H7 (cell line): ENCODE results near the gene CXCL14. TPM values are rescaled to one million over a fixed set of nuclear protein-coding genes. Genes with fewer than 3 reads are reported as not detected.

Experiments
- DNase-seq: peaks from one replicate; pipeline ENCODE4 v3.0.0; 2012
- H3K27me3 ChIP-seq: 2 replicates; pipeline ENCODE4 v1.6.0; 2011; ENCODE audit warnings: mild to moderate bottlenecking, low read length; ENCODE audit not compliant: control insufficient read depth, insufficient read depth
- H3K36me3 ChIP-seq: replicated peaks from 2 replicates; pipeline ENCODE4 v1.5.1; 2011; ENCODE audit warnings: low read length; ENCODE audit not compliant: control insufficient read depth, insufficient read depth
- H3K4me3 ChIP-seq: 2 replicates; pipeline ENCODE4 v1.5.1; 2011; ENCODE audit warnings: low read depth, mild to moderate bottlenecking, control low read depth, low read length, moderate library complexity; ENCODE audit not compliant: insufficient read depth
- total RNA-seq: library from RNA; depleted of rRNA; stranded (reverse); fragments of >200 nt; shearing (Covaris generic); gene quantifications from 2 replicates; pipeline ENCODE4 v1.2.3, GENCODE V29; 2014

CXCL14 gene
- total RNA-seq, 1 experiment from 2014 or later = 2.7 TPM

DNA sequence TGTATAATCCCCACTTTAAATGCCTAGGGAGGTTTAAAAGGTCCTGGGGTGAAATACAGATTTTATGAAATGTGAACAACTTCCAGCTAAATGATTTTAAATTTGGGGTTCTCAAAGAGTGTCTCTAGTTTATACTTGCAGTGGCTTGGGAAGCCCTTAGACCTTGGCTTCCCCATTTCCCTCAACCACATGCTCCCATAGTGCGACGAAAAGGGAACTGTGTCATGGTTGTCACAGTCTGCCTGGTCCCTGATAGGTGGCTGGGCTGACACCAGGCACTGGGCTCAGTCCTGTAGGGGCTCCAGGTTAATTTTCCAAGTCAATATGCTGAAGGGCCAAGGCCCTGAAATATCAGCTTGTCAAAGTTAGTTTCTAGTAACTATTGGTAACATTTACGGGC is 10.4 kb upstream of the CXCL14 start:
- Histone ChIP-seq H3K4me3 (no peak overlapping the region), H3K27me3 (no peaks in the 10 kb centered on the region; the same call in 1 of the 2 replicates), H3K36me3 (no peaks in the 10 kb centered on the region)
- DNase-seq = no peak

DNA sequence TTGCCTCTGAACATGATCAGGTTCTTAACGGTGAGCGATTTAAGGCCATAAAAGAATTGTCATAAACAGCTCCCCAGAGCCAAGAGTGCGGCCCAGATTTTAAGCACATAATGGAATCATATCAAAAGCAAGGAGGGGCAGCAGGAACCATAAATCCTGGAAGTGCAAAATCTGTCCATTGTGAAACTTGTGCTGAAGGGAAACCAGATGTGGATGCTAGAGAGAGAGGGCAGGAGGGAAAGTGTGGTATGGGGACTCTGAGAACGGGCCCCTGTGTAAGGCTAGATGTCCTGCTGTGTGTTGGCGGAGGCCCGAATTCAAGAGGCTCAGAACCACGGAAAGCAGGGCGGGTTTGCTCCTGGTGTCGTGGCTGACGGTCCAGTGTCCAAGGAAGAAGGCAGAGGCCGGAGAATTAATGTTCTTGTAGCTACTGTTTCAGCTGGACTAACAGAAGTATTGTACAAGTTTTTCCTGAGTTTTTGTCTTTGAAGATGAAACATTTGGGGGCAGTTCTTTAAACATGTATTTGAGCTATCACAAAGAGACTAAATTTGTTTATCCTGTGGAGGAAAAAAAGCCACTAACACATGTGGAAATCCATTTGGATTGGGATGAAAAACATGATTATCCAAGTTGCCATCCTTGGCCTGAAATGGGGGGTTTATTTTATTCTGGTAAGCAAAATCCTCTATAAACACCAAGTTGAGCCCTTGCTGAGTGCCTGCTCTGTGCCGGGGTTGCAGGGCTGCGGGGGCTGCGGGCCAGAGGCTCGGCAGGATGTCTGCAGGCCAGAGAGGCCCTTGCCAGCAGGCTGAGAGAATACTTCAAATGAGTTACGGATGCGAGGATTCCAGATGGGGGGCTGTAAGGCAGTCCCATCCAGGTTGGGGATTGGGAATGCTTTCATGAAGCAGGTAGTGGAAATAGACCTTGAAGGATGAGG is 9.2 kb upstream of the CXCL14 start:
- Histone ChIP-seq H3K4me3 (no peak overlapping the region), H3K36me3 (no peaks in the 10 kb centered on the region), H3K27me3 (no peaks in the 10 kb centered on the region; the same call in 1 of the 2 replicates)
- no peak for DNase-seq

DNA sequence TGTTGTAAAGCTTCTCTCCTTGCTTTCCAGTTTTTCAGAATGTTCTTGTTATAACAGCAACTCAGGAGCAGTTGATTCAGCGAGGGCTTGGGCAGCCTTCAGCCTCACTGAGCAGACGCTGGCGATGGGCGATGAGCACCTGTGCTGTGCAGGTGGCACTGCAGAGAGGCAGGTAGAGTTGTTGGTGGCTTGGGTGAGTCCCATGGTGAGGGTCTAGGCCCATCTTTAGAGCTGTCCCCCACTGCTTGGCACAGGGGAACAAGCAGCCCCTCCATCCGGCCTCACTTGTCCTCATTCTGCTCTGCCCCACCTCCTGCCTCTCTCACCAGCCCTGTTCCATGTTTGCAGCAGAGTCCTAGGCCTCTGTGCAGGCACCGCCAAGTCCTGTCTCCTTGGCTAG is 6.1 kb upstream of the CXCL14 start:
- Histone ChIP-seq H3K36me3 (no peaks in the 10 kb centered on the region), H3K4me3 (no peak overlapping the region), H3K27me3 (peaks cover 6% of the 10 kb centered on the region)
- DNase-seq = no peak

DNA sequence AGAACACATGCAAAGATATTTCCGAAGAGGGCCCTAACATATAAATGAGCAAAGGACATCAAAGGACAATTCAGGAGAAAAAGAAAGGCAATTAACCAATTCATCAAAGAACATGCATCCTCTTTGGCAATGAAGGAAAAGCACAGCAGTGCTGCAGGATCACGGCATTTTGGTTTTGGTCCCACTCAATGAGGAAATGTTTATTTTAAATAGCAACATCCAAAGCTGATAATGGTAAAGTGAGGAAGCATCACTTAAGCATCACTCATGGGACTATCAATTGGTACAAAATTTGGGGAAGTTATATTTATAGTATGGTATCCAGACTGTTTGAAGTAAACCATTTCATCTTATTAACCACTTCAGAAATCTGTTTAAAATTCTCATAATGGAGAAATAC is 5.5 kb upstream of the CXCL14 start:
- DNase-seq = no peak
- H3K4me3 ChIP-seq = no peak overlapping the region

DNA sequence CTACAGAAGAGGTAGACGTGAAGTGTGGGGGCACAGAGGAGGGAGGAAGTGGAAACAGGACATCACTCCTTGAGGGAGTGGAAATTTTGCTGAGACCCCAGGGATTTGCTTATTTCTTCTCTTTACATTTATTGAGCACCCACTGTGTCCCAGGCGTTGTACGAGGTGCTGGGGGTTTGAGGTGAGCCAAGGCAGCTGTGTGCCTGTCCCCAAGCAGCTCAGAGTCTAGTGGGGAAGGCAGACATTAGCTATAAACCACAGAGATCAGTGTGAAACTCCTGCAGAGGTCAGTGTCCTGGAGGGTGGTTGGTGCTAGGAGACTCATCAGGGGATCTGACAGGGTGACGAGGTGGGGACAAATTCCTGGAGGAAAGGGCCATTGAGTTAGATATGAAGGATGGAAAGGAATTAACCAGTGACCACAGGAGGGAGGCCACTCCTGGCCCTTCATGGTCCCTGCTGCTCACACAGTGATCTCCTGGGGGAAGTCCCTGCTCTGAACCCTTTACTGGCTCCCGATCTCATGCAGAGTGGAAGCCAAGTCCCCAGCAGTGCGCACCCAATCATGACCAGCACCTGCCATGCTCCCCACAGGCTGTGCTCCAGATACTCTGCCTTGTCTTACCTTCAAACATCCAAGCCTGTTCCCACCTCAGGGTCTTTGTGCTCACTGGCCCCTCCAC is 3.4 kb upstream of the CXCL14 start:
- Histone ChIP-seq H3K4me3 (no peak overlapping the region), H3K36me3 (no peaks in the 10 kb centered on the region), H3K27me3 (peaks cover 33% of the 10 kb centered on the region)
- no peak for DNase-seq

More for the DNA sequence above, 5.5 kb upstream of the CXCL14 start:
- Histone ChIP-seq H3K36me3 (no peaks in the 10 kb centered on the region), H3K27me3 (peaks cover 12% of the 10 kb centered on the region)

DNA sequence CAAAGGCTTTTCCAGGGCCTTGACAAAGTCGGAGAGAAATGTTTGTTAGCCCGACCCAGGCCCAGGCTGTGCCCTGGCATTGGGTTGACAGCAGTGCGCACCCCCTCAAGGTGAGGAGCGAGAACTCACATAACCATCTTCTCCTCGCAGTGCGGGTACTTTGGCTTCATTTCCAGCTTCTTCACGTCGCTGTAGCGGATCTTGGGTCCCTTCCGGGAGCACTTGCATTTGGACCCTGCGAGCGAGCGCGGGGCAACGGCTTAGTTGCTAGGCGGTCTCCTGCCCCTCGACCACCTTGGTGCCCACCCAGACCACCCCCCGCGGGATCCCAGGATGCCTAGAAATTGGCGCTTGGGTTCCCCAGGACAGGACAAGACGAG is 496 bp downstream of the CXCL14 start:
- H3K27me3 ChIP-seq = peaks cover 38% of the 10 kb centered on the region
- H3K4me3 ChIP-seq = peak overlapping the region; percentile 74
- H3K36me3 ChIP-seq = no peaks in the 10 kb centered on the region
- peak; percentile 60 for DNase-seq

DNA sequence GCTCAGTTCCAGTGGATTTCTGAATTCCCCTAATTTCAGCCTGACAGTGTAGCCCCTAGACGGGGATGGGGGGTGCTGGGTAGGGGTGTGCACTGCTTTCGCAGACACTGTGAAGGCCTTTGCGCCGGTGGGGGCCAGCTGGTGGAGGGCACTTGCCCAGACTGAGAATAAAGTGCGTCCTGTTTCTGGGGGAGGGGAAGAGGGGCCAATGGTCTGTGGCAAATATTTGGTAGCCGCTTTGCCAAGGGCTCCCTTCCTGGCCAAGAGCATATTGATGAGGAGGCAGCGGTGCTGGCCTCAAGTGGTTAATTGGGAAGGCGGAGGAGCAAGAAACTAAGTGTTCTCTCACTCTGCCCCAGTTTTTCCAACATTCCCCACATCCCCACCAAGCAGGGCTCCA is 1.4 kb downstream of the CXCL14 start:
- no peak for DNase-seq
- Histone ChIP-seq H3K27me3 (peaks cover 38% of the 10 kb centered on the region), H3K36me3 (no peaks in the 10 kb centered on the region), H3K4me3 (no peak overlapping the region)

DNA sequence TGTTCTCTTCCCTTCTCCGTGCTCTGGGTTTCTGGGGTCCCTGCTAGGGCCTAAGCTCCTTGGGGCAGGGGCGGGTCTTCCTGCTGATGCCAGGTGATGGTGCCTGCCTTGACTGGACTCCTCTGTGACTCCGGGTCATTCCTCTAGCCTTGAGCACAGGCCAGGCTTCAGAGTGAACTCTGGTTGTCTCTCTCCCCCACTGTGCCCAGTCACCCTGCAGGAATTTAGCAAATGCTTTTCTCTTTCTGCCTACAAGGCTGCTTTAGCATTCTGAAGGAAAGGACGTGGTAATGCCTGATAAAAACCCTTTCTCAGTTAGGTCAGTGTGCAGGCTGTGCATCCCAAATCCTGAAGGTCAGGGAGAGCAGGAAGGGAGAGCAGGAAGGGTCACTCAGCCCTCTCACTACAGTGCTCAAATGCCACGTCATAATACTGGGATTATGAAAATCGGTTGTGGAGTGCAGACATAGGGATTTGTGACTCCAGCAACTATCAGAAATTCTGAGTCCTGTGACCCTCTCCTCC is 2.7 kb downstream of the CXCL14 start:
- peaks cover 38% of the 10 kb centered on the region for H3K27me3 ChIP-seq
- H3K4me3 ChIP-seq = no peak overlapping the region
- no peaks in the 10 kb centered on the region for H3K36me3 ChIP-seq
- DNase-seq = peak; percentile 50

DNA sequence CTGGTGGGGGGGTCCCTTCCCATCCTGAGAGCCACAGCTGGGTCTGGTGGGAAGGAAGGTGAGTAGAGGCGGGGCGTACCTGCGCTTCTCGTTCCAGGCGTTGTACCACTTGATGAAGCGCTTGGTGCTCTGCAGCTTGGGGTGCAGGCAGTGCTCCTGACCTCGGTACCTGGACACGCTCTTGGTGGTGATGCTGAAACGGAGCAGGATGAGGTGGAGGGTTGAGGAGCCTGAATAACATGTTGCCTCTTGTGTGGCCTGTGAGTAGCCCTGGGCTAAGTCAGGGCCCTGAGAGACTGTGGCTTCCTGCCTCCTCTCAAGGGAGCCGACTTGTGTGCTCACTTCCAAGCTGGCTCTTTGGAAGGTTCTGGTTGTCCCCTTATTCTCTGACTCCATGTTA is 4.3 kb downstream of the CXCL14 start:
- H3K36me3 ChIP-seq = no peaks in the 10 kb centered on the region
- no peak overlapping the region for H3K4me3 ChIP-seq
- peaks cover 28% of the 10 kb centered on the region for H3K27me3 ChIP-seq
- no peak for DNase-seq

DNA sequence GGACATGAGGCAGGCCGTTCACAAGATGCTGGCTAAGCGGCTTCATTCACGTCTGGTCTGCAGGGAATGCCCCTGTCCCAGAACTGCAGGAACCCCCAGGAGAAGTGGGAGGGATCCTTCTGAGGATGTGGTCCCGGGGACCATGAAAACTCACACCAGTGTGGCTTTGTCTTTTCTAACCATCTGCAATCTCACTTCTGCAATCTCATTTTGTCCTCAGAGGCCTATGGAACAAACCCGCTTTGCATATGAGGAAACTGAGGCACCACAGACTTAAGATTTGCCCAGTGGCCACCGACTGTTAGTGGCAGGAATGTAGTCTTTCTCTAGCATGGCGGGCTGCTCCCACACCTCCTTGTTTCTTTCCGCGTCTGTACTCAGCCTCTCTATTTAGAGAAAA is 6.9 kb downstream of the CXCL14 start:
- peaks cover 4% of the 10 kb centered on the region; the same call in 1 of the 2 replicates for H3K27me3 ChIP-seq
- DNase-seq = no peak

DNA sequence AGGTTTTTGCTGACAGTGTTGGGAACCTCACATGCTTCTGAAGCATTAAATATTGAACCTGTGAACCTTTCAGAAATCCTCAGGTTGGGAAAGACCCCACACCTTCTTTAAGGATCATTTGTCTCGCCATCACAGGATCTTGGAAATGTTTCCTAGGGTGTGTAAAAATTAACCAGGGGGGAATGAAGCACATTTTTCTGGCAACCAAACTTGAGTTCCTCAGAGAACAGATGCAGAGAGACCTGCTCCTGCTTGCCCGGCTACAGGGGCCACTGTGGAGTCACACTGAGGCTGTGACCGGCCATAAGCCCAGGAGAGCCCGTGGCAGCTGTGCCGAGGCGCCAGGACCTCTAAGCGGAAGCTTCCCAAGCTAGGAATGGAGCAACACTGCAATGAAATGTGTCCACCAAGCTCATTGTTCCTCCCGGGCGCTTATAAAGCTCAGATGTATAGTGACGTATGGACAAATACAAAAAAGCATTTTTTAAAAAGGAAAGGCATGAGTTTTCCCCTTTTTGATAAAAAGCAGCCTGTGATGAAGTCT is 7.7 kb downstream of the CXCL14 start:
- H3K27me3 ChIP-seq = peaks cover 2% of the 10 kb centered on the region; the same call in 1 of the 2 replicates
- no peaks in the 10 kb centered on the region for H3K36me3 ChIP-seq
- H3K4me3 ChIP-seq = no peak overlapping the region
- no peak for DNase-seq

More for the DNA sequence above, 6.9 kb downstream of the CXCL14 start:
- Histone ChIP-seq H3K4me3 (no peak overlapping the region), H3K36me3 (no peaks in the 10 kb centered on the region)

DNA sequence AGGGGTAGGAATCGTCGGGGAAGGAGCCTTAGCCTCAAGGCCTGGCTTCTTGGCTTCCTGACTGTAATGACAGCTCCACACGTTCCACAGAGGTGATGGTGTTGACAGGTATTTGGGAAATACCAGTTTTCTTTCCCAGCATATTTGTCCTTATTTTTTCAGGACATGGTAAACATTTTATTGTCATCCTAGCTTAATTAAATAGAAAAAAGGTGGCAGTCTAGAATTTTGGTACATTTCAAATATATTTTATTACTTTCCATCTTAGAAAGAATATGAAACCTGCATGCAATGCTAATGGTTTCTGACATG is 8.4 kb downstream of the CXCL14 start:
- DNase-seq = no peak
- peaks cover 4% of the 10 kb centered on the region; the same call in 1 of the 2 replicates for H3K27me3 ChIP-seq
- H3K4me3 ChIP-seq = no peak overlapping the region
- no peaks in the 10 kb centered on the region for H3K36me3 ChIP-seq

DNA sequence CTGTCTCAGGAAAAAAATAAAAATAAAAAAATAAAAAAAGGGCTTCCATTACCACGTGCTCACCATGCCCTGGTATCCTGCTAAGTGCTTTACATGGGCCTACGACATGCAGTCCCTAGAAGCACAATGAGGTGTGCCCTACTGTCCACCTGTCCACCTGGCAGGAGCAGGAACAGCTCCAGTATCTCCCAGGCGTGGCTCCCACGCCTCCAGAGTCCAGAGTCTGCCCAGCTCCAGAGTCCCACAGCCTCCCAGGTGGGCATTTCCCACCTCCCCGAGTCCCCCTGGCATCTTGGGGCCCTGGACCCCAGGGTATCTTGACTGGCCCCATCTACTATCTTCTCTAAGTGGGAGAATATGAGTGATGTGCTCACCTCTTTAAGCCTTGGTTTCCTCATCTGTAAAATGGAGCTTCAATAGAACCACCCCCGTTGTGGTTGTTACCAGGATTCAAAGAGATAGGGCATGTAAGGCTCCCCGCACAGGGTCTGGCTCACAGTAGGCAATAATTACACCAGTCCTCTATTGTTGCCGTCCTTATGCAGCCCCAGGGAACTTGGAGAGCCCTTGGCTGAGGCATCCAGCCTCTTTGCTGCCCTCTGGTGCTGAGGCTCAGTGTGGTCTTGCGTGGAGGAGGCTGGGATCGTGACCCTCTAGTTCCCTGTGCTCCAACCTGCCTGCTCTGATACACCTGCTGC is 8.9 kb downstream of the CXCL14 start:
- H3K4me3 ChIP-seq = no peak overlapping the region
- H3K36me3 ChIP-seq = no peaks in the 10 kb centered on the region
- DNase-seq = peak; percentile 85
- peaks cover 3% of the 10 kb centered on the region; the same call in 1 of the 2 replicates for H3K27me3 ChIP-seq

DNA sequence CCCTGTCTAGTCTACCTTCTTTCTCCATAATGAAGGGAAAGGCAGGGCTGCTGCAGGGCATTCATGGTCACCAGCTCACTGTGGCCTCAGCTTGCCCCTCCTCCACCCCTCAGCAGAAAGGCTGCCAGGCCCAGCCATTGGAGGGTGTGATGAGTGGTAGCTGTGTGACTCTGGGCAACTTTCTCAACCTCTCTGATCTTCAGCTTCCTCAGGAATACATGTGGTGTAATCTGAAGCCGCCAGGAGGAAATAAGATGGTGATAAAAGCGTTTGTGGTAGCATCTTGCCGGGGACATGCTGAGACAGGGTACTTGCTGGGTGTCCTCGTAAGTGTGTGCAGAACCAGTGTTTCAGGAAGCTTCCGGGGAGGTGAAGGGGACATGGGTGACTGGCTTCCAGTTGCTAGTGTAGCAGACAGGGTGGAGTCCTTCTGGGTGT is 9.8 kb downstream of the CXCL14 start:
- DNase-seq = no peak
- 0 out of 2 replicates have a peak, but pooled peaks cover 2% of the 10 kb centered on the region for H3K27me3 ChIP-seq
- H3K36me3 ChIP-seq = no peaks in the 10 kb centered on the region
- no peak overlapping the region for H3K4me3 ChIP-seq
